ENCODE measurements around the gene ANKRD34C.

GRCh38 chr15:79244876-79245275 lies 37.6 kb upstream of the ANKRD34C start:
- no peak for TF ChIP-seq CTCF (IDR thresholded peaks at IDR 0.05 in 4 of 5, conservative IDR thresholded peaks at IDR 0.05 in 1 of 5)
- no peak for TF ChIP-seq POLR2A (IDR thresholded peaks at IDR 0.05)
